Esophagus muscularis mucosa (tissue), 4 donors: ENCODE data around the gene SMIM22. TPM values are rescaled to one million over a fixed set of nuclear protein-coding genes. Genes with fewer than 3 reads are reported as not detected.

ENCODE experiments used
- DNase-seq: peaks from one replicate; pipeline ENCODE4 v3.0.0-alpha.2; 2017; ENCODE audit errors: extremely low spot score
- H3K27ac ChIP-seq, 4 donors: fragments of 200-600 bp; sonication (generic); replicated peaks in 1 of 4; 1 replicate in 3 of 4; 2 replicates in 1 of 4; pipeline ENCODE4 v1.5.1; 2016 to 2019; ENCODE audit warnings: mild to moderate bottlenecking in 1 of 4
- H3K27me3 ChIP-seq, 4 donors: fragments of 200-600 bp; sonication (generic); one replicate each; pipeline versions ENCODE4 v1.5.1 to v1.6.0; 2016 to 2019
- H3K36me3 ChIP-seq, 4 donors: fragments of 200-600 bp; sonication (generic); one replicate each; pipeline ENCODE4 v1.5.1; 2016 to 2019
- H3K4me1 ChIP-seq, 4 donors: fragments of 200-600 bp; sonication (generic); one replicate each; pipeline ENCODE4 v1.5.1; 2016 to 2019
- H3K4me3 ChIP-seq, 4 donors: fragments of 200-600 bp; sonication (generic); 1 replicate in 2 of 4; 2 replicates in 2 of 4; pipeline ENCODE4 v1.5.1; 2016 to 2019; ENCODE audit warnings: mild to moderate bottlenecking in 4 of 4, moderate library complexity in 1 of 4
- H3K9me3 ChIP-seq, 4 donors: fragments of 200-600 bp; sonication (generic); 1 replicate in 3 of 4; 2 replicates in 1 of 4; pipeline ENCODE4 v1.5.1; 2016 to 2019
- CTCF ChIP-seq, 3 experiments: fragments of 200-600 bp in 2 of 3; fragments of 450-650 bp in 1 of 3; sonication (generic) in 2 of 3; IDR thresholded peaks; one replicate each; pipeline ENCODE4 v1.5.1; 2017 to 2019; ENCODE audit warnings: antibody characterized with exemption in 3 of 3, mild to moderate bottlenecking in 2 of 3, moderate library complexity in 1 of 3
- EP300 ChIP-seq: sonication (generic); formaldehyde crosslinking; IDR thresholded peaks from one replicate; pipeline ENCODE4 v1.6.1; 2017; ENCODE audit warnings: antibody characterized with exemption
- POLR2A ChIP-seq: fragments of 450-650 bp; IDR thresholded peaks from one replicate; pipeline ENCODE4 v1.6.1; 2017; ENCODE audit warnings: antibody characterized with exemption, moderate library complexity, mild to moderate bottlenecking, low read depth
- POLR2AphosphoS5 ChIP-seq, 2 donors: sonication (generic); formaldehyde crosslinking; IDR thresholded peaks; one replicate each; pipeline ENCODE4 v1.6.1; 2017; ENCODE audit warnings: antibody characterized with exemption in 2 of 2
- WGBS: methylation state at CpG from one replicate; pipeline ENCODE4 v1.1.5; 2018; 5-methylcytosine and 5-hydroxymethylcytosine counted together
- intact Hi-C: fragments of 100-400 bp; cut with DNase I; formaldehyde crosslinking; loops from one replicate; pipeline ENCODE4 v1.15.1; 2023
- small RNA-seq, 3 donors: library from RNA; depleted of rRNA; stranded (forward); fragments of <200 nt; gene quantifications; one replicate each; pipeline ENCODE3, GENCODE V24; 2016
- total RNA-seq, 4 donors: library from RNA; depleted of rRNA; stranded (reverse); fragments of >200 nt; gene quantifications; one replicate each; pipeline versions ENCODE4 v1.1.0 to v1.2.1, GENCODE V29; 2016

The SMIM22 gene
- total RNA-seq, 4 donors from 2014 or later: not detected

- no peaks in the 10 kb centered on the region for H3K27me3 ChIP-seq
- 77% methylated on average over 5 of the region's 5 CpGs for WGBS
- DNase-seq: no peak
- no peak for TF ChIP-seq POLR2A
- TF ChIP-seq CTCF (IDR thresholded peaks at IDR 0.05): no peak
- no peak for TF ChIP-seq POLR2AphosphoS5 (IDR thresholded peaks at IDR 0.05)
- TF ChIP-seq EP300: no peak
- H3K4me3 ChIP-seq: no peak overlapping the region
- peaks cover 9 to 16% (median 13%) of the 10 kb centered on the region in 4 donors for H3K4me1 ChIP-seq
- no peaks in the 10 kb centered on the region for H3K9me3 ChIP-seq
- peaks cover 86 to 98% (median 96%) of the 10 kb centered on the region in 4 donors for H3K36me3 ChIP-seq
- H3K27ac ChIP-seq: no peak overlapping the region
- intact Hi-C loops: no loop called here
Measured at GRCh38 chr16:4840984-4841383, 45.8 kb downstream of the SMIM22 start.

Small RNA genes lying within 50 kb of the gene (small RNA-seq; reads per million reads assigned to genes)
- 0 reads per million in 3 donors for gene RF00017

Other genes starting within 250 kb of the SMIM22 start
- not detected for gene C16orf96, start 239.0 kb upstream of the SMIM22 start, total RNA-seq
- gene UBALD1, start 180.5 kb upstream of the SMIM22 start, total RNA-seq: 10 to 100 TPM; 11.2 to 34.6 (median 17.9) TPM
- gene MGRN1, start 170.5 kb upstream of the SMIM22 start, total RNA-seq: 10 to 100 TPM; 40.3 to 75.6 (median 48.5) TPM
- 10 to 100 TPM; 18.1 to 33.9 (median 24.6) TPM for gene NUDT16L1, start 101.8 kb upstream of the SMIM22 start, total RNA-seq
- 10 to 100 TPM; 17.0 to 29.0 (median 24.7) TPM for gene ANKS3, start 61.1 kb upstream of the SMIM22 start, total RNA-seq
- 1 to 10 TPM in 2 of 4 donors, under 1 TPM in 2; 0.42 to 1.7 (median 0.94) TPM for gene DNAAF8, start 60.8 kb upstream of the SMIM22 start, total RNA-seq
- gene ZNF500, start 28.2 kb upstream of the SMIM22 start, total RNA-seq: 10 to 100 TPM in 2 of 4 donors, 1 to 10 TPM in 2; 7.5 to 19.4 (median 13.9) TPM
- gene SEPTIN12, start 7.0 kb upstream of the SMIM22 start, total RNA-seq: 1 to 10 TPM in 1 of 4 donors, not detected in 3; 1.7 TPM
- 10 to 100 TPM; 43.2 to 97.2 (median 77.6) TPM for gene ROGDI, start 7.3 kb downstream of the SMIM22 start, total RNA-seq
- 100 to 1,000 TPM in 2 of 4 donors, 10 to 100 TPM in 2; 81.8 to 111 (median 98.8) TPM for gene GLYR1, start 51.9 kb downstream of the SMIM22 start, total RNA-seq
- gene UBN1, start 52.1 kb downstream of the SMIM22 start, total RNA-seq: 10 to 100 TPM; 21.0 to 48.2 (median 41.1) TPM
- 10 to 100 TPM; 36.3 to 78.4 (median 57.4) TPM for gene PPL, start 141.8 kb downstream of the SMIM22 start, total RNA-seq
- 1 to 10 TPM in 2 of 4 donors, under 1 TPM in 2; 0.83 to 1.8 (median 1.1) TPM for gene SEC14L5, start 163.0 kb downstream of the SMIM22 start, total RNA-seq
- 10 to 100 TPM; 15.4 to 24.1 (median 21.1) TPM for gene NAGPA, start 238.6 kb downstream of the SMIM22 start, total RNA-seq